ENCODE measurements around the gene PCDHGA7. TPM values are rescaled to one million over a fixed set of nuclear protein-coding genes. Genes with fewer than 3 reads are reported as not detected.
"Not testable (repeated sequence)": the region's sequence is repeated elsewhere in the genome, so short reads cannot be mapped to it uniquely, and the experiment has no call there.

PCDHGA7 gene
- total and polyA plus RNA-seq, 7 donors: 0.42 to 15.2 (median 10.8) TPM; not detected in 2

- H3K27me3 ChIP-seq: peaks cover 0 to 11% (median 0%) of the 10 kb centered on the region in 3 donors
- not testable (repeated sequence) for DNase-seq
- WGBS, 2 donors: 10 to 22% methylated on average over 25 of the region's 43 CpGs
Measured at GRCh38 chr5:141397756-141398551, 15.4 kb downstream of the PCDHGA7 start, which contains the start of gene PCDHGB5. PCDHGB5 (plus strand) TSS chr5:141397947; CDS start chr5:141398128, 181 bp downstream.

GRCh38 chr5:141398608-141399007, 16.1 kb downstream of the PCDHGA7 start:
- H3K4me1 ChIP-seq: no peaks in the 10 kb centered on the region
- intact Hi-C loops (cut with DNase I): no loop called here
- peaks cover 0 to 5% (median 0%) of the 10 kb centered on the region in 3 donors for H3K27me3 ChIP-seq
- H3K9me3 ChIP-seq: peaks cover 41 to 88% (median 71%) of the 10 kb centered on the region in 4 donors
- no peak for TF ChIP-seq EP300 (IDR thresholded peaks at IDR 0.05)
- no peak for TF ChIP-seq CTCF (IDR thresholded peaks at IDR 0.05)
- no peak for TF ChIP-seq POLR2A (IDR thresholded peaks at IDR 0.05)
- no peak for TF ChIP-seq POLR2AphosphoS5 (IDR thresholded peaks at IDR 0.05)
- no peak overlapping the region for H3K4me3 ChIP-seq
- H3K36me3 ChIP-seq: peaks cover 0 to 5% (median 0%) of the 10 kb centered on the region in 4 donors
- WGBS, 2 donors: 31 to 46% methylated on average over 15 of the region's 15 CpGs
- no peak for DNase-seq
- H3K27ac ChIP-seq: no peak overlapping the region

More at GRCh38 chr5:141397756-141398551, 15.4 kb downstream of the PCDHGA7 start, which contains the start of gene PCDHGB5:
- H3K27ac ChIP-seq; intact Hi-C loops (cut with DNase I); H3K4me1 ChIP-seq; H3K36me3 ChIP-seq: not testable (repeated sequence)
- Histone ChIP-seq H3K9me3 (peaks cover 40 to 88% (median 71%) of the 10 kb centered on the region in 4 donors), H3K4me3 (peak within 1 kb of the TSS in 3 of 4 donors; percentile 16 to 26 (median 25))
- TF ChIP-seq CTCF (IDR thresholded peaks at IDR 0.05): peak in 2 of 4 experiments; percentile 11 to 27

GRCh38 chr5:141399555-141400258, 17.2 kb downstream of the PCDHGA7 start:
- Histone ChIP-seq H3K4me1 (no peaks in the 10 kb centered on the region), H3K27ac (no peak overlapping the region), H3K27me3 (no peaks in the 10 kb centered on the region), H3K9me3 (peaks cover 41 to 88% (median 72%) of the 10 kb centered on the region in 4 donors), H3K4me3 (no peak overlapping the region), H3K36me3 (peaks cover 0 to 5% (median 0%) of the 10 kb centered on the region in 4 donors)
- TF ChIP-seq CTCF (IDR thresholded peaks at IDR 0.05) (no peak), POLR2A (IDR thresholded peaks at IDR 0.05) (no peak), POLR2AphosphoS5 (IDR thresholded peaks at IDR 0.05) (no peak), EP300 (IDR thresholded peaks at IDR 0.05) (no peak)
- 36 to 64% methylated on average over 61 of the region's 61 CpGs for WGBS, 2 donors
- DNase-seq: no peak
- intact Hi-C loops (cut with DNase I): no loop called here

- DNase-seq: no peak
- no peaks in the 10 kb centered on the region for H3K27me3 ChIP-seq
- intact Hi-C loops (cut with DNase I): no loop called here
- H3K4me1 ChIP-seq: no peaks in the 10 kb centered on the region
- peaks cover 36 to 89% (median 79%) of the 10 kb centered on the region in 4 donors for H3K9me3 ChIP-seq
- H3K4me3 ChIP-seq: peak within 1 kb of the TSS in 3 of 4 donors; percentile 19 to 23 (median 21)
- H3K27ac ChIP-seq: no peak within 1 kb of the TSS
- H3K36me3 ChIP-seq: peaks cover 0 to 5% (median 0%) of the 10 kb centered on the region in 4 donors
- WGBS, 2 donors: 20 to 51% methylated on average over 27 of the region's 27 CpGs
- no peak for TF ChIP-seq POLR2A (IDR thresholded peaks at IDR 0.05)
- no peak for TF ChIP-seq EP300 (IDR thresholded peaks at IDR 0.05)
- TF ChIP-seq POLR2AphosphoS5 (IDR thresholded peaks at IDR 0.05): no peak
- TF ChIP-seq CTCF (IDR thresholded peaks at IDR 0.05): no peak
Measured at GRCh38 chr5:141402553-141403243, 20.2 kb downstream of the PCDHGA7 start, which contains the start of gene PCDHGA9. PCDHGA9 (plus strand) TSS chr5:141402778; CDS start chr5:141402953, 175 bp downstream.
